HepG2 (cell line): ENCODE data around the gene ZNF506. TPM values are rescaled to one million over a fixed set of nuclear protein-coding genes. Genes with fewer than 3 reads are reported as not detected.

Experiments
- BCL6 ChIP-seq: IDR thresholded peaks from 2 replicates; pipeline ENCODE4 v1.6.1; 2016; ENCODE audit warnings: missing genetic modification reagents, missing compliant biosample characterization
- CENPT ChIP-seq: sonication (generic); formaldehyde crosslinking; IDR thresholded peaks from 2 replicates; pipeline ENCODE4 v1.8.0; 2022; ENCODE audit warnings: low read depth, mild to moderate bottlenecking, moderate library complexity, missing genetic modification reagents
- CHD4 ChIP-seq: fragments of 200-600 bp; sonication (generic); IDR thresholded peaks from 2 replicates; pipeline ENCODE4 v1.7.0; 2017; ENCODE audit warnings: mild to moderate bottlenecking, low read length, borderline replicate concordance
- DMAP1 ChIP-seq: IDR thresholded peaks from 2 replicates; pipeline ENCODE4 v1.6.1; 2016
- DNMT1 ChIP-seq: sonication (generic); formaldehyde crosslinking; IDR thresholded peaks from 2 replicates; pipeline ENCODE4 v1.5.1; 2020; ENCODE audit warnings: mild to moderate bottlenecking, missing genetic modification reagents
- ETV6 ChIP-seq: sonication (generic); formaldehyde crosslinking; conservative IDR thresholded peaks from 2 replicates; pipeline ENCODE4 v1.4.0; 2020; ENCODE audit warnings: missing genetic modification reagents
- HMG20A ChIP-seq: IDR thresholded peaks from 2 replicates; pipeline ENCODE4 v1.6.1; 2016; ENCODE audit warnings: borderline replicate concordance
- HOXA9 ChIP-seq: sonication (generic); formaldehyde crosslinking; IDR thresholded peaks from 2 replicates; pipeline ENCODE4 v1.8.1; 2022; ENCODE audit warnings: missing genetic modification reagents, mild to moderate bottlenecking, moderate library complexity, borderline replicate concordance
- ISX ChIP-seq: sonication (generic); formaldehyde crosslinking; conservative IDR thresholded peaks from 2 replicates; pipeline ENCODE4 v1.5.0; 2020; ENCODE audit warnings: missing genetic modification reagents
- KLF6 ChIP-seq: IDR thresholded peaks from 2 replicates; pipeline ENCODE4 v1.8.0; 2016; ENCODE audit warnings: missing biosample characterization, missing genetic modification reagents
- NBN ChIP-seq: fragments of 450-650 bp; conservative IDR thresholded peaks from 2 replicates; pipeline ENCODE4 v1.6.1; 2017
- SMC3 ChIP-seq: IDR thresholded peaks from 2 replicates; pipeline ENCODE4 v1.6.1; 2011; ENCODE audit warnings: low read length, improper control_type of control experiment
- TCF7L2 ChIP-seq: IDR thresholded peaks from 2 replicates; pipeline ENCODE4 v1.6.1; 2011; ENCODE audit warnings: mild to moderate bottlenecking, low read depth, low read length, moderate library complexity
- THAP11 ChIP-seq: IDR thresholded peaks from 2 replicates; pipeline ENCODE4 v1.6.1; 2016; ENCODE audit warnings: missing biosample characterization, missing genetic modification reagents
- ZBTB8A ChIP-seq: sonication (generic); formaldehyde crosslinking; IDR thresholded peaks from 2 replicates; pipeline ENCODE4 v1.4.0; 2020; ENCODE audit warnings: mild to moderate bottlenecking, low read depth, missing genetic modification reagents, borderline replicate concordance
- ZFP36L2 ChIP-seq: sonication (generic); formaldehyde crosslinking; IDR thresholded peaks from 2 replicates; pipeline ENCODE4 v1.4.0; 2020; ENCODE audit warnings: missing genetic modification reagents
- ZFY ChIP-seq: sonication (generic); formaldehyde crosslinking; IDR thresholded peaks from 2 replicates; pipeline ENCODE4 v1.4.0; 2020; ENCODE audit warnings: missing genetic modification reagents
- ZNF780A ChIP-seq: sonication (generic); formaldehyde crosslinking; IDR thresholded peaks from 2 replicates; pipeline ENCODE4 v1.8.0; 2022; ENCODE audit warnings: mild to moderate bottlenecking, missing genetic modification reagents, moderate library complexity
- polyA plus RNA-seq, 8 experiments: library from polyadenylated mRNA; depleted of rRNA in 3 of 8; stranded (reverse) in 7 of 8; unstranded in 1 of 8; fragments of >200 nt; fragmentation: Illumina TruSeq in 4 of 8; extraction: Trizol in 4 of 8; gene quantifications; 2 replicates each; pipeline versions ENCODE4 v1.2.1 to v1.2.3, GENCODE V29; 2011 to 2016; ENCODE audit warnings: low read depth in 4 of 8, missing spikeins in 1 of 8, mixed read lengths in 1 of 8; ENCODE audit not compliant: insufficient read depth in 1 of 8
- total RNA-seq, 5 experiments: library from RNA; depleted of rRNA; stranded (reverse); fragments of >200 nt; fragmentation: Illumina TruSeq; extraction: Trizol; gene quantifications; 2 replicates each; pipeline ENCODE4 v1.2.3, GENCODE V29; 2016; ENCODE audit warnings: low read depth in 1 of 5
- TF ChIP-seq, protein P1 (sequence below): sonication (generic); formaldehyde crosslinking; IDR thresholded peaks from 2 replicates; pipeline ENCODE4 v1.8.1; 2023; ENCODE audit warnings: mild to moderate bottlenecking, missing genetic modification reagents, borderline replicate concordance
- TF ChIP-seq, protein P2 (sequence below): fragments of 450-650 bp; IDR thresholded peaks from 2 replicates; pipeline ENCODE4 v1.6.1; 2016
- TF ChIP-seq, protein P3 (sequence below): IDR thresholded peaks from 2 replicates; pipeline ENCODE4 v1.6.1; 2016
- TF ChIP-seq, protein P4 (sequence below): sonication (generic); formaldehyde crosslinking; IDR thresholded peaks from 2 replicates; pipeline ENCODE4 v1.4.0; 2020; ENCODE audit warnings: missing genetic modification reagents
- TF ChIP-seq, protein P5 (sequence below): IDR thresholded peaks from 2 replicates; pipeline ENCODE4 v1.6.1; 2016; ENCODE audit warnings: missing compliant biosample characterization, missing genetic modification reagents, borderline replicate concordance
- TF ChIP-seq, protein P6 (sequence below), 2 experiments: fragments of 450-650 bp in 1 of 2; sonication (generic) in 1 of 2; formaldehyde crosslinking; IDR thresholded peaks; 2 replicates each; pipeline versions ENCODE4 v1.5.0 to v1.8.0; 2020 to 2022; ENCODE audit warnings: mild to moderate bottlenecking in 1 of 2, missing genetic modification reagents in 1 of 2

ZNF506 gene
- total and polyA plus RNA-seq, 2 of the 13 experiments (the other 11 are each of a cell fraction or from before 2014, with no cell fraction given): not detected

DNA sequence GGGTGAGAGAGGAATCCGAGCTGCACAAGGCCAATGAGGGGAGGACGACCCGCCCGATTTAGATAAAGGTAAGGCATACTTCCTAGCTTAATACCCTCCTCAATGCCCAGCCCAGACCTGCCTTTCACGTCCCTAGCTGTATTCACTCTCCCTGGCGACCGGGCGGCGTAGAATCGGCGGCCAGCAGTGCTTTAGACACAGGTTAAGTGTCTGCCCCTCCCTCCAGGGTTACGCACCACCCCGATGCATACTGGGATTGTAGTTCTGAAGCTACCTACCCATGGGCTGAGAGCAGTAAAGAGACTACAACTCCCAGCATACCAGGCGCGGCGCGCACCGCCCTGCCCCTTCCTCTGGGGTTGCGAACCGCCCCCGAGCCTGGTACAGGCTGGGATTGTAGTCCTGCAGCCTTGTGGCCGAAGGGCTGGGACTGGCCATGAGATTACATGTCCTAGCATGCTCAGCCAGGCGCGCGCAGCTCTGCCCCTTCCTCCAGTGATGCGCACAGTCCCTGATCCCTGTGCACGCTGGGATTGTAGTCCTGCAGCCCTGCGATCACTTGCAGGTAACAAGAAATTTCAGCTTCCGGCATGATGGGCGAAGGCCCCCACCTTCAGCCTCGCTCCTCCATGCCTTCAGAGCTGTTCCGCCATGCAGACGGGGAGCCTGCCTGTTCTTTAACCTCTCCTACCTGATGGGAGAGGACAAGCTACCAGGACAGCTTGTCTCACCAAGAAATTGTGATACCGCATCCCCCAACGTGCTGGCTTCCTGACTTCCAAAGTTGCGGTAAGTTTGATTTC, 45.1 kb downstream of the ZNF506 start (continued):
- TF ChIP-seq, protein P1, sequence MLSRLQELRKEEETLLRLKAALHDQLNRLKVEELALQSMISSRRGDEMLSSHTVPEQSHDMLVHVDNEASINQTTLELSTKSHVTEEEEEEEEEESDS (CRISPR knock-in tag): 0 out of 2 replicates have a peak, but pooled peaks have one; percentile 51
- TF ChIP-seq ZBTB8A (CRISPR knock-in tag): no peak; the same call in 1 of the 2 replicates
- TF ChIP-seq CHD4: no peak
- 0 out of 2 replicates have a peak, but pooled peaks have one; percentile 15 for TF ChIP-seq KLF6 (CRISPR knock-in tag)
- TF ChIP-seq SMC3: no peak
- peak; percentile 98 for TF ChIP-seq THAP11
- TF ChIP-seq HOXA9: no peak
- TF ChIP-seq, protein P2, sequence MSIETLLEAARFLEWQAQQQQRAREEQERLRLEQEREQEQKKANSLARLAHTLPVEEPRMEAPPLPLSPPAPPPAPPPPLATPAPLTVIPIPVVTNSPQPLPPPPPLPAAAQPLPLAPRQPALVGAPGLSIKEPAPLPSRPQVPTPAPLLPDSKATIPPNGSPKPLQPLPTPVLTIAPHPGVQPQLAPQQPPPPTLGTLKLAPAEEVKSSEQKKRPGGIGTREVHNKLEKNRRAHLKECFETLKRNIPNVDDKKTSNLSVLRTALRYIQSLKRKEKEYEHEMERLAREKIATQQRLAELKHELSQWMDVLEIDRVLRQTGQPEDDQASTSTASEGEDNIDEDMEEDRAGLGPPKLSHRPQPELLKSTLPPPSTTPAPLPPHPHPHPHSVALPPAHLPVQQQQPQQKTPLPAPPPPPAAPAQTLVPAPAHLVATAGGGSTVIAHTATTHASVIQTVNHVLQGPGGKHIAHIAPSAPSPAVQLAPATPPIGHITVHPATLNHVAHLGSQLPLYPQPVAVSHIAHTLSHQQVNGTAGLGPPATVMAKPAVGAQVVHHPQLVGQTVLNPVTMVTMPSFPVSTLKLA: peak; percentile 54
- no peak for TF ChIP-seq TCF7L2
- no peak for TF ChIP-seq BCL6 (CRISPR knock-in tag)
- TF ChIP-seq, protein P3, sequence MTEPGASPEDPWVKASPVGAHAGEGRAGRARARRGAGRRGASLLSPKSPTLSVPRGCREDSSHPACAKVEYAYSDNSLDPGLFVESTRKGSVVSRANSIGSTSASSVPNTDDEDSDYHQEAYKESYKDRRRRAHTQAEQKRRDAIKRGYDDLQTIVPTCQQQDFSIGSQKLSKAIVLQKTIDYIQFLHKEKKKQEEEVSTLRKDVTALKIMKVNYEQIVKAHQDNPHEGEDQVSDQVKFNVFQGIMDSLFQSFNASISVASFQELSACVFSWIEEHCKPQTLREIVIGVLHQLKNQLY (CRISPR knock-in tag): no peak
- TF ChIP-seq ETV6 (CRISPR knock-in tag): no peak
- TF ChIP-seq, protein P4, sequence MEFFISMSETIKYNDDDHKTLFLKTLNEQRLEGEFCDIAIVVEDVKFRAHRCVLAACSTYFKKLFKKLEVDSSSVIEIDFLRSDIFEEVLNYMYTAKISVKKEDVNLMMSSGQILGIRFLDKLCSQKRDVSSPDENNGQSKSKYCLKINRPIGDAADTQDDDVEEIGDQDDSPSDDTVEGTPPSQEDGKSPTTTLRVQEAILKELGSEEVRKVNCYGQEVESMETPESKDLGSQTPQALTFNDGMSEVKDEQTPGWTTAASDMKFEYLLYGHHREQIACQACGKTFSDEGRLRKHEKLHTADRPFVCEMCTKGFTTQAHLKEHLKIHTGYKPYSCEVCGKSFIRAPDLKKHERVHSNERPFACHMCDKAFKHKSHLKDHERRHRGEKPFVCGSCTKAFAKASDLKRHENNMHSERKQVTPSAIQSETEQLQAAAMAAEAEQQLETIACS (CRISPR knock-in tag): peak; percentile 49
- TF ChIP-seq DNMT1 (CRISPR knock-in tag): no peak
- no peak for TF ChIP-seq CENPT (CRISPR knock-in tag)
- TF ChIP-seq, protein P5, sequence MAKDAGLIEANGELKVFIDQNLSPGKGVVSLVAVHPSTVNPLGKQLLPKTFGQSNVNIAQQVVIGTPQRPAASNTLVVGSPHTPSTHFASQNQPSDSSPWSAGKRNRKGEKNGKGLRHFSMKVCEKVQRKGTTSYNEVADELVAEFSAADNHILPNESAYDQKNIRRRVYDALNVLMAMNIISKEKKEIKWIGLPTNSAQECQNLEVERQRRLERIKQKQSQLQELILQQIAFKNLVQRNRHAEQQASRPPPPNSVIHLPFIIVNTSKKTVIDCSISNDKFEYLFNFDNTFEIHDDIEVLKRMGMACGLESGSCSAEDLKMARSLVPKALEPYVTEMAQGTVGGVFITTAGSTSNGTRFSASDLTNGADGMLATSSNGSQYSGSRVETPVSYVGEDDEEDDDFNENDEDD (CRISPR knock-in tag): peak; percentile 82
- TF ChIP-seq ISX: no peak
- no peak for TF ChIP-seq HMG20A (CRISPR knock-in tag)
- no peak; the same call in 1 of the 2 replicates for TF ChIP-seq ZFP36L2 (CRISPR knock-in tag)
- peak; percentile 66; the same call in 1 of the 2 replicates for TF ChIP-seq DMAP1
- TF ChIP-seq ZNF780A (CRISPR knock-in tag): no peak
- TF ChIP-seq, protein P6, sequence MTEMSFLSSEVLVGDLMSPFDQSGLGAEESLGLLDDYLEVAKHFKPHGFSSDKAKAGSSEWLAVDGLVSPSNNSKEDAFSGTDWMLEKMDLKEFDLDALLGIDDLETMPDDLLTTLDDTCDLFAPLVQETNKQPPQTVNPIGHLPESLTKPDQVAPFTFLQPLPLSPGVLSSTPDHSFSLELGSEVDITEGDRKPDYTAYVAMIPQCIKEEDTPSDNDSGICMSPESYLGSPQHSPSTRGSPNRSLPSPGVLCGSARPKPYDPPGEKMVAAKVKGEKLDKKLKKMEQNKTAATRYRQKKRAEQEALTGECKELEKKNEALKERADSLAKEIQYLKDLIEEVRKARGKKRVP (CRISPR knock-in tag; IDR thresholded peaks at IDR 0.05): no peak; a peak in 1 of 4 replicates
- TF ChIP-seq NBN: no peak
- peak; percentile 75 for TF ChIP-seq ZFY (CRISPR knock-in tag)
